GM12878 (cell line): ENCODE measurements around the gene NSD2. TPM values are rescaled to one million over a fixed set of nuclear protein-coding genes. Genes with fewer than 3 reads are reported as not detected.

Experiments
- ATAC-seq: fragments of 200-7000 bp; cut with Tn5 transposase; 3 replicates; pipeline ENCODE4 v1.9.1; 2020; ENCODE audit warnings: mild to moderate bottlenecking, moderate library complexity
- BruUV-seq: library from RNA; stranded (reverse); fragments of 400-500 nt; replicated peaks from 2 replicates; lab custom pipeline; 2021; lab: Mats Ljungman, UMichigan
- CTCF ChIA-PET: fragments of 300-600 bp; sonication (Branson Sonifier 250); formaldehyde crosslinking; extraction: SDS; loops from one replicate; lab custom pipeline; 2021; ENCODE audit warnings: inconsistent platforms; lab: Yijun Ruan, JAX
- POLR2A ChIA-PET: fragments of 350-600 bp; formaldehyde crosslinking; extraction: SDS; loops from one replicate; lab custom pipeline; 2021; ENCODE audit warnings: inconsistent platforms; lab: Charles Lee
- RAD21 ChIA-PET: fragments of 300-600 bp; sonication (Branson Sonifier 250); formaldehyde crosslinking; loops from one replicate; lab custom pipeline; 2023; ENCODE audit warnings: antibody characterized with exemption; ENCODE audit not compliant: unreplicated experiment; lab: Charles Lee
- SMC1A ChIA-PET: fragments of 300-600 bp; sonication (Branson Sonifier 250); formaldehyde crosslinking; loops from one replicate; lab custom pipeline; 2023; ENCODE audit not compliant: unreplicated experiment, uncharacterized antibody; lab: Charles Lee
- DNase-seq: peaks from one replicate; pipeline ENCODE4 v3.0.0-alpha.2; 2011; ENCODE audit warnings: low read depth, low spot score
- FAIRE-seq: peaks from 3 replicates; lab custom pipeline; 2011; peaks lifted over from hg19 to GRCh38; lab: Jason Lieb, UNC
- H2AFZ ChIP-seq: 2 replicates; pipeline ENCODE4 v1.6.0; 2011; ENCODE audit warnings: low read depth, low read length, control low read depth; ENCODE audit not compliant: control insufficient read depth
- H3K27ac ChIP-seq: 2 replicates; pipeline ENCODE4 v1.5.1; 2011; ENCODE audit warnings: control low read depth; ENCODE audit not compliant: control insufficient read depth, insufficient read depth
- H3K27me3 ChIP-seq, 2 experiments: replicated peaks in 1 of 2; 2 replicates each; pipeline versions ENCODE4 v1.6.0 to v1.6.1; 2011; ENCODE audit warnings: low read length in 1 of 2; ENCODE audit not compliant: control insufficient read depth in 2 of 2, insufficient read depth in 2 of 2
- H3K36me3 ChIP-seq, 2 experiments: 2 replicates each; pipeline ENCODE4 v1.5.1; 2011; ENCODE audit warnings: low read length in 1 of 2; ENCODE audit not compliant: control insufficient read depth in 2 of 2, insufficient read depth in 2 of 2
- H3K4me1 ChIP-seq: 2 replicates; pipeline ENCODE4 v1.6.1; 2011; ENCODE audit warnings: mild to moderate bottlenecking, low read length, moderate library complexity, mixed read lengths; ENCODE audit not compliant: control insufficient read depth, insufficient read depth
- H3K4me2 ChIP-seq: 2 replicates; pipeline ENCODE4 v1.6.0; 2011; ENCODE audit warnings: control low read depth; ENCODE audit not compliant: control insufficient read depth, insufficient read depth
- H3K4me3 ChIP-seq: fragments of 200-600 bp; sonication (generic); 2 replicates; pipeline ENCODE4 v1.5.1; 2016
- H3K79me2 ChIP-seq: 2 replicates; pipeline ENCODE4 v1.6.0; 2011; ENCODE audit warnings: low read length; ENCODE audit not compliant: control insufficient read depth, insufficient read depth
- H3K9ac ChIP-seq: 2 replicates; pipeline ENCODE4 v1.8.0; 2011; ENCODE audit warnings: low read length, control low read depth, mixed read lengths; ENCODE audit not compliant: control insufficient read depth, insufficient read depth
- H3K9me3 ChIP-seq: replicated peaks from 3 replicates; pipeline ENCODE4 v1.5.1; 2011; ENCODE audit warnings: mild to moderate bottlenecking, low read length; ENCODE audit not compliant: control insufficient read depth, insufficient read depth
- H4K20me1 ChIP-seq: 2 replicates; pipeline ENCODE4 v1.6.0; 2011; ENCODE audit not compliant: control insufficient read depth, insufficient read depth
- CUX1 ChIP-seq: IDR thresholded peaks from 2 replicates; pipeline ENCODE4 v1.6.1; 2012; ENCODE audit warnings: improper control_type of control experiment, low read depth, low read length; ENCODE audit not compliant: insufficient replicate concordance
- ESRRA ChIP-seq: IDR thresholded peaks from 2 replicates; pipeline ENCODE4 v1.6.1; 2012; ENCODE audit warnings: mild to moderate bottlenecking, low read length, improper control_type of control experiment
- JUND ChIP-seq: IDR thresholded peaks from 2 replicates; pipeline ENCODE4 v1.6.1; 2012; ENCODE audit warnings: low read depth, mild to moderate bottlenecking, low read length, improper control_type of control experiment, moderate library complexity
- NKRF ChIP-seq: fragments of 450-650 bp; conservative IDR thresholded peaks from 2 replicates; pipeline ENCODE4 v1.6.1; 2017; ENCODE audit warnings: mild to moderate bottlenecking, moderate library complexity
- NR2F1 ChIP-seq: fragments of 450-650 bp; conservative IDR thresholded peaks from 2 replicates; pipeline ENCODE4 v1.6.1; 2017; ENCODE audit warnings: mild to moderate bottlenecking
- RBBP5 ChIP-seq: fragments of 200-600 bp; sonication (generic); conservative IDR thresholded peaks from 2 replicates; pipeline ENCODE4 v1.6.1; 2016
- SIN3A ChIP-seq: IDR thresholded peaks from 2 replicates; pipeline ENCODE4 v1.6.1; 2012; ENCODE audit warnings: low read depth, low read length, improper control_type of control experiment
- SMAD1 ChIP-seq: fragments of 450-650 bp; IDR thresholded peaks from 2 replicates; pipeline ENCODE4 v1.6.1; 2018; ENCODE audit warnings: mild to moderate bottlenecking, low read depth; ENCODE audit not compliant: partially characterized antibody
- SMARCA5 ChIP-seq: fragments of 450-650 bp; IDR thresholded peaks from 2 replicates; pipeline ENCODE4 v1.6.1; 2017; ENCODE audit warnings: mild to moderate bottlenecking
- SMC3 ChIP-seq: IDR thresholded peaks from 2 replicates; pipeline ENCODE4 v1.6.1; 2011; ENCODE audit warnings: low read length, improper control_type of control experiment, borderline replicate concordance
- ZBTB4 ChIP-seq: fragments of 450-650 bp; formaldehyde crosslinking; IDR thresholded peaks from 2 replicates; pipeline ENCODE4 v1.4.0; 2022; ENCODE audit warnings: mild to moderate bottlenecking, moderate library complexity
- ZSCAN29 ChIP-seq: fragments of 450-650 bp; IDR thresholded peaks from 2 replicates; pipeline ENCODE4 v1.6.1; 2017; ENCODE audit warnings: mild to moderate bottlenecking, moderate library complexity
- WGBS: methylation state at CpG from one replicate; pipeline ENCODE4 v1.1.6; 2016; ENCODE audit warnings: low lambda C conversion rate; ENCODE audit not compliant: insufficient replicate concordance, insufficient coverage; ENCODE audit errors: missing lambda C conversion rate; 5-methylcytosine and 5-hydroxymethylcytosine counted together
- in situ Hi-C: fragments of 300-500 bp; cut with MboI; formaldehyde crosslinking; loops from 9 replicates; pipeline ENCODE4 v1.14.3; 2018; ENCODE audit warnings: mixed read lengths
- intact Hi-C: fragments of 100-400 bp; cut with micrococcal nuclease; formaldehyde crosslinking; loops from one replicate; pipeline ENCODE4 v1.14.2; 2022; ENCODE audit not compliant: unreplicated experiment
- polyA plus RNA-seq, 11 experiments: library from polyadenylated mRNA; depleted of rRNA in 4 of 11; unstranded in 6 of 11; stranded (reverse) in 5 of 11; fragments of >200 nt; fragmentation: Nextera tagmentation in 4 of 11; fragmentation: Illumina TruSeq in 1 of 11; extraction: Ambion mirVana in 4 of 11; extraction: Trizol in 1 of 11; gene quantifications; 1 replicate in 1 of 11; 2 replicates in 10 of 11; pipeline versions ENCODE4 v1.2.1 to v1.2.3, GENCODE V29; 2011 to 2016; ENCODE audit warnings: inconsistent platforms in 2 of 11, missing spikeins in 2 of 11, low read depth in 1 of 11
- total RNA-seq, 4 experiments: library from RNA; depleted of rRNA in 3 of 4; stranded (reverse); fragments of >200 nt in 3 of 4; fragmentation: Illumina TruSeq in 1 of 4; extraction: Trizol in 1 of 4; gene quantifications; 2 replicates each; pipeline versions ENCODE4 v1.2.1 to v1.2.3, GENCODE V29; 2013 to 2021

The NSD2 gene
- total and polyA plus RNA-seq, 10 of the 15 experiments (the other 5 are each of a cell fraction or from before 2014, with no cell fraction given) = 8.6 to 139 (median 67.2) TPM

- TF ChIP-seq CUX1 = no peak
- no peak for TF ChIP-seq SMC3
Measured at GRCh38 chr4:1987296-1987695, 116.1 kb downstream of the NSD2 start (continued).

GRCh38 chr4:1987721-1988326 lies 116.6 kb downstream of the NSD2 start:
- DNase-seq (no peak), FAIRE-seq (no peak), ATAC-seq (no peak)
- in situ Hi-C loops = no loop called here
- no TSS peak for BruUV-seq
- POLR2A ChIA-PET = no interaction called here
- SMC1A ChIA-PET = no interaction called here
- RAD21 ChIA-PET = no interaction called here
- no peak overlapping the region for H2AFZ ChIP-seq
- no peak overlapping the region for H3K9ac ChIP-seq
- H3K27ac ChIP-seq = no peak overlapping the region
- H3K9me3 ChIP-seq = no peaks in the 10 kb centered on the region
- H3K27me3 ChIP-seq = no peaks in the 10 kb centered on the region
- CTCF ChIA-PET = no interaction called here
- H3K4me1 ChIP-seq = no peaks in the 10 kb centered on the region
- H3K36me3 ChIP-seq = peaks cover 15 to 61% of the 10 kb centered on the region in 2 experiments; a peak in 3 of 4 replicates
- 90% methylated on average over 26 of the region's 26 CpGs for WGBS
- no peak overlapping the region for H3K4me2 ChIP-seq
- H3K4me3 ChIP-seq = no peak overlapping the region
- no peaks in the 10 kb centered on the region; the same call in none of the 2 replicates for H3K79me2 ChIP-seq
- H4K20me1 ChIP-seq = no peaks in the 10 kb centered on the region
- intact Hi-C loops = no loop called here
- TF ChIP-seq JUND (no peak), ESRRA (no peak), NKRF (no peak), ZBTB4 (CRISPR knock-in tag) (no peak), ZSCAN29 (no peak), SIN3A (no peak), SMARCA5 (no peak), SMAD1 (no peak), RBBP5 (no peak), NR2F1 (no peak)
